Neural cell (in vitro differentiated cells): ENCODE results near the gene CCDC148. TPM values are rescaled to one million over a fixed set of nuclear protein-coding genes. Genes with fewer than 3 reads are reported as not detected.

Experiments used
- H2AFZ ChIP-seq: fragments of 200-600, 300-800 bp; sonication (generic), shearing (Covaris generic); 2 replicates; pipeline ENCODE4 v1.6.0; 2014; ENCODE audit warnings: low read depth, mild to moderate bottlenecking, antibody characterized with exemption, low read length, moderate library complexity
- H3F3A ChIP-seq: fragments of 200-600 bp; shearing (Covaris generic); 2 replicates; pipeline ENCODE4 v1.6.1; 2016; ENCODE audit warnings: mild to moderate bottlenecking, moderate library complexity, mixed read lengths, antibody characterized with exemption, low read length; ENCODE audit not compliant: insufficient read depth, poor library complexity, severe bottlenecking
- H3K27ac ChIP-seq: fragments of 200-600, 300-800 bp; sonication (generic), shearing (Covaris generic); 2 replicates; pipeline ENCODE4 v1.5.1; 2014; ENCODE audit warnings: mild to moderate bottlenecking, low read length, moderate library complexity
- H3K27me3 ChIP-seq: fragments of 300-800, 200-600 bp; sonication (generic), shearing (Covaris generic); 2 replicates; pipeline ENCODE4 v1.6.0; 2014; ENCODE audit warnings: mild to moderate bottlenecking, low read depth, low read length, moderate library complexity; ENCODE audit not compliant: insufficient read depth
- H3K36me3 ChIP-seq: fragments of 300-800, 200-600 bp; sonication (generic), shearing (Covaris generic); 2 replicates; pipeline ENCODE4 v1.5.1; 2014; ENCODE audit warnings: mild to moderate bottlenecking, antibody characterized with exemption, low read length, moderate library complexity; ENCODE audit not compliant: insufficient read depth
- H3K4me2 ChIP-seq: fragments of 300-800, 200-600 bp; sonication (generic), shearing (Covaris generic); 2 replicates; pipeline ENCODE4 v1.6.0; 2014; ENCODE audit warnings: mild to moderate bottlenecking, low read length
- H3K4me3 ChIP-seq: fragments of 300-800, 200-600 bp; sonication (generic), shearing (Covaris generic); 2 replicates; pipeline ENCODE4 v1.5.1; 2014; ENCODE audit warnings: mild to moderate bottlenecking, low read length, moderate library complexity
- H3K79me2 ChIP-seq: fragments of 200-600 bp; shearing (Covaris generic); replicated peaks from 2 replicates; pipeline ENCODE4 v1.6.0; 2014; ENCODE audit warnings: mild to moderate bottlenecking, low read length, moderate library complexity; ENCODE audit not compliant: insufficient read depth
- H3K9ac ChIP-seq: fragments of 300-800, 200-600 bp; sonication (generic), shearing (Covaris generic); 2 replicates; pipeline ENCODE4 v1.6.1; 2016; ENCODE audit warnings: mild to moderate bottlenecking, low read length, mixed read lengths
- H3K9me2 ChIP-seq: fragments of 200-600 bp; shearing (Covaris generic); 2 replicates; pipeline ENCODE4 v1.6.1; 2016; ENCODE audit warnings: mild to moderate bottlenecking, low read length, mixed read lengths; ENCODE audit not compliant: insufficient read depth
- H3K9me3 ChIP-seq: fragments of 200-600, 300-800 bp; sonication (generic), shearing (Covaris generic); 2 replicates; pipeline ENCODE4 v1.6.1; 2016; ENCODE audit warnings: mild to moderate bottlenecking, mixed run types, low read length, moderate library complexity, mixed read lengths
- H4K20me1 ChIP-seq: fragments of 200-600 bp; shearing (Covaris generic); 2 replicates; pipeline ENCODE4 v1.6.1; 2016; ENCODE audit warnings: mild to moderate bottlenecking, mixed run types; ENCODE audit not compliant: insufficient read depth
- EP300 ChIP-seq: fragments of 450-650 bp; conservative IDR thresholded peaks from 2 replicates; pipeline ENCODE4 v1.6.1; 2014; ENCODE audit warnings: antibody characterized with exemption, mild to moderate bottlenecking, moderate library complexity; ENCODE audit not compliant: poor library complexity, severe bottlenecking
- EZH2 ChIP-seq: fragments of 200-600, 300-800 bp; shearing (Covaris generic), sonication (generic); IDR thresholded peaks from 2 replicates; pipeline ENCODE4 v1.6.1; 2014; ENCODE audit warnings: antibody characterized with exemption, low read length, borderline replicate concordance, mild to moderate bottlenecking; ENCODE audit not compliant: insufficient read depth, poor library complexity, severe bottlenecking
- MXI1 ChIP-seq: fragments of 450-650 bp; conservative IDR thresholded peaks from 2 replicates; pipeline ENCODE4 v1.6.1; 2014; ENCODE audit warnings: antibody characterized with exemption, mild to moderate bottlenecking; ENCODE audit not compliant: poor library complexity, severe bottlenecking
- POLR2AphosphoS5 ChIP-seq: IDR thresholded peaks from 2 replicates; pipeline ENCODE4 v1.6.1; 2012
- RAD21 ChIP-seq: fragments of 450-650 bp; conservative IDR thresholded peaks from 2 replicates; pipeline ENCODE4 v1.6.1; 2014; ENCODE audit warnings: antibody characterized with exemption, mild to moderate bottlenecking, moderate library complexity
- SMC3 ChIP-seq: fragments of 450-650 bp; conservative IDR thresholded peaks from 2 replicates; pipeline ENCODE4 v1.6.1; 2014; ENCODE audit warnings: antibody characterized with exemption, mild to moderate bottlenecking, moderate library complexity; ENCODE audit not compliant: poor library complexity
- TAF1 ChIP-seq: IDR thresholded peaks from 2 replicates; pipeline ENCODE4 v1.6.1; 2012; ENCODE audit warnings: low read depth
- polyA plus RNA-seq: library from polyadenylated mRNA; depleted of rRNA; stranded (reverse); fragments of >200 nt; gene quantifications from 2 replicates; pipeline ENCODE4 v1.2.3, GENCODE V29; 2014
- TF ChIP-seq, protein P1 (sequence below): IDR thresholded peaks from 2 replicates; pipeline ENCODE4 v1.6.1; 2012; ENCODE audit warnings: borderline replicate concordance
- TF ChIP-seq, protein P2 (sequence below): fragments of 450-650 bp; IDR thresholded peaks from 2 replicates; pipeline ENCODE4 v1.5.1; 2014; ENCODE audit warnings: antibody characterized with exemption, mild to moderate bottlenecking, moderate library complexity; ENCODE audit not compliant: poor library complexity, severe bottlenecking

CCDC148 gene
- polyA plus RNA-seq, 1 donor from 2014 or later: 1.8 TPM

DNA sequence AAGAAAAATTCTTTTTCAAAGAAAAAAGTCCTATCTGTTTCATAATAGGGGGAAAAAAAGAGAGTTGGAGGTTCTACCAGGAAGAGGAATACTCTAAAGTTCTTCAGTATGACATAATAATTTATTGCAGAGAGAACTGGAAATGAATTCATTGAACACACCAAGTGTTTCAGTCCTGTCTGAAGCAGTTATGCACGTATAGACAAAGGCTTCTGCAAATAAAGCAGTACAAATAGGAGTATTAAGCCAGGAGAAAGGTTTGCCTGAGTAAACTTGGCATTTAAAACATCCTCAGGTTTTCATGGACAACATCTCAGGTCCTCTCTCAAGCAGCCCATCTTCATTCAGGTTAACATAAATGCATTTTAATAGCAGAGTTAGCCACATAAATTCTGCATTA lies 141.6 kb downstream of the CCDC148 start:
- Histone ChIP-seq H3K27ac (no peak overlapping the region), H3K9me3 (no peaks in the 10 kb centered on the region), H3K9ac (no peak overlapping the region), H4K20me1 (no peaks in the 10 kb centered on the region), H3K79me2 (no peaks in the 10 kb centered on the region), H3K4me3 (no peak overlapping the region), H3K4me2 (no peak overlapping the region), H3K27me3 (no peaks in the 10 kb centered on the region), H3K9me2 (no peaks in the 10 kb centered on the region), H2AFZ (no peak overlapping the region), H3K36me3 (no peaks in the 10 kb centered on the region), H3F3A (no peaks in the 10 kb centered on the region)
- TF ChIP-seq MXI1: no peak
- TF ChIP-seq EP300: no peak
- no peak for TF ChIP-seq SMC3
- TF ChIP-seq, protein P1, sequence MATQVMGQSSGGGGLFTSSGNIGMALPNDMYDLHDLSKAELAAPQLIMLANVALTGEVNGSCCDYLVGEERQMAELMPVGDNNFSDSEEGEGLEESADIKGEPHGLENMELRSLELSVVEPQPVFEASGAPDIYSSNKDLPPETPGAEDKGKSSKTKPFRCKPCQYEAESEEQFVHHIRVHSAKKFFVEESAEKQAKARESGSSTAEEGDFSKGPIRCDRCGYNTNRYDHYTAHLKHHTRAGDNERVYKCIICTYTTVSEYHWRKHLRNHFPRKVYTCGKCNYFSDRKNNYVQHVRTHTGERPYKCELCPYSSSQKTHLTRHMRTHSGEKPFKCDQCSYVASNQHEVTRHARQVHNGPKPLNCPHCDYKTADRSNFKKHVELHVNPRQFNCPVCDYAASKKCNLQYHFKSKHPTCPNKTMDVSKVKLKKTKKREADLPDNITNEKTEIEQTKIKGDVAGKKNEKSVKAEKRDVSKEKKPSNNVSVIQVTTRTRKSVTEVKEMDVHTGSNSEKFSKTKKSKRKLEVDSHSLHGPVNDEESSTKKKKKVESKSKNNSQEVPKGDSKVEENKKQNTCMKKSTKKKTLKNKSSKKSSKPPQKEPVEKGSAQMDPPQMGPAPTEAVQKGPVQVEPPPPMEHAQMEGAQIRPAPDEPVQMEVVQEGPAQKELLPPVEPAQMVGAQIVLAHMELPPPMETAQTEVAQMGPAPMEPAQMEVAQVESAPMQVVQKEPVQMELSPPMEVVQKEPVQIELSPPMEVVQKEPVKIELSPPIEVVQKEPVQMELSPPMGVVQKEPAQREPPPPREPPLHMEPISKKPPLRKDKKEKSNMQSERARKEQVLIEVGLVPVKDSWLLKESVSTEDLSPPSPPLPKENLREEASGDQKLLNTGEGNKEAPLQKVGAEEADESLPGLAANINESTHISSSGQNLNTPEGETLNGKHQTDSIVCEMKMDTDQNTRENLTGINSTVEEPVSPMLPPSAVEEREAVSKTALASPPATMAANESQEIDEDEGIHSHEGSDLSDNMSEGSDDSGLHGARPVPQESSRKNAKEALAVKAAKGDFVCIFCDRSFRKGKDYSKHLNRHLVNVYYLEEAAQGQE: no peak
- no peak for TF ChIP-seq TAF1
- TF ChIP-seq EZH2: no peak
- TF ChIP-seq POLR2AphosphoS5: no peak
- TF ChIP-seq, protein P2, sequence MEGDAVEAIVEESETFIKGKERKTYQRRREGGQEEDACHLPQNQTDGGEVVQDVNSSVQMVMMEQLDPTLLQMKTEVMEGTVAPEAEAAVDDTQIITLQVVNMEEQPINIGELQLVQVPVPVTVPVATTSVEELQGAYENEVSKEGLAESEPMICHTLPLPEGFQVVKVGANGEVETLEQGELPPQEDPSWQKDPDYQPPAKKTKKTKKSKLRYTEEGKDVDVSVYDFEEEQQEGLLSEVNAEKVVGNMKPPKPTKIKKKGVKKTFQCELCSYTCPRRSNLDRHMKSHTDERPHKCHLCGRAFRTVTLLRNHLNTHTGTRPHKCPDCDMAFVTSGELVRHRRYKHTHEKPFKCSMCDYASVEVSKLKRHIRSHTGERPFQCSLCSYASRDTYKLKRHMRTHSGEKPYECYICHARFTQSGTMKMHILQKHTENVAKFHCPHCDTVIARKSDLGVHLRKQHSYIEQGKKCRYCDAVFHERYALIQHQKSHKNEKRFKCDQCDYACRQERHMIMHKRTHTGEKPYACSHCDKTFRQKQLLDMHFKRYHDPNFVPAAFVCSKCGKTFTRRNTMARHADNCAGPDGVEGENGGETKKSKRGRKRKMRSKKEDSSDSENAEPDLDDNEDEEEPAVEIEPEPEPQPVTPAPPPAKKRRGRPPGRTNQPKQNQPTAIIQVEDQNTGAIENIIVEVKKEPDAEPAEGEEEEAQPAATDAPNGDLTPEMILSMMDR: no peak
- no peak for TF ChIP-seq RAD21

DNA sequence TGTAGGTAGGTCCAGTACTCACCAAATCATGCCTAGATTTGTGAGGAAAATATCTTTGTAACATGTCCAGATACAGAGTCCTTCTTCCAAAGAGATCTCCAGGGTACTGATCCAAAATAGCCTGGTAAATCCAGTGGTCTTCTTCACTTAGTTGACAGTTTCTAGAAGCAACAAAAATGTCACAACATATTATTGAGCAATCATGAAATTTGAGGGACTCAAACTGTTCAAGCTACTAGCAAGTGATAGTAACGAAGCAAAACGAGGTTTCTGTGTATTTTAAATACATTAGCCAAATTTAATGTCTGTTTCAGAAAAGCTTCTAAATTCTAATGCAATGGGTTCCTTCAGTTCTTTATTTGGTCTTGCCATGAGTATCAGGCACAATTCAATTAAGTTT lies 142.8 kb downstream of the CCDC148 start:
- Histone ChIP-seq H3K9me2 (no peaks in the 10 kb centered on the region), H3K79me2 (no peaks in the 10 kb centered on the region), H3F3A (no peaks in the 10 kb centered on the region), H3K9me3 (no peaks in the 10 kb centered on the region), H3K9ac (no peak overlapping the region), H3K27me3 (no peaks in the 10 kb centered on the region), H3K36me3 (no peaks in the 10 kb centered on the region), H3K4me2 (no peak overlapping the region), H2AFZ (no peak overlapping the region), H3K4me3 (no peak overlapping the region), H3K27ac (no peak overlapping the region), H4K20me1 (no peaks in the 10 kb centered on the region)
- TF ChIP-seq TAF1 (no peak), EZH2 (no peak), SMC3 (no peak), MXI1 (no peak), EP300 (no peak), RAD21 (no peak), POLR2AphosphoS5 (no peak)
- TF ChIP-seq, protein P2: no peak
- TF ChIP-seq, protein P1: no peak
